Activated naive CD4-positive, alpha-beta T cell treated with anti-CD3 and anti-CD28 coated beads, Interleukin-2, amount 50 U/mL, for 24 hours (primary cell): ENCODE results near the gene CACNG4.
"Not testable (repeated sequence)": the region's sequence is repeated elsewhere in the genome, so short reads cannot be mapped to it uniquely, and the experiment has no call there.

Source experiments
- H3K27ac Mint-ChIP-seq: one replicate; pipeline ENCODE4 v1.8.0; 2021; ENCODE audit warnings: mild to moderate bottlenecking, mixed read lengths
- H3K27me3 Mint-ChIP-seq: one replicate; pipeline ENCODE4 v1.8.0; 2021; ENCODE audit warnings: mixed read lengths
- H3K36me3 Mint-ChIP-seq: one replicate; pipeline ENCODE4 v1.8.0; 2021; ENCODE audit warnings: mixed read lengths
- H3K4me1 Mint-ChIP-seq: one replicate; pipeline ENCODE4 v1.8.0; 2021; ENCODE audit warnings: mixed read lengths
- H3K4me3 Mint-ChIP-seq: one replicate; pipeline ENCODE4 v1.8.0; 2021; ENCODE audit warnings: mild to moderate bottlenecking, mixed read lengths
- H3K9me3 Mint-ChIP-seq: one replicate; pipeline ENCODE4 v1.8.0; 2021; ENCODE audit warnings: mixed read lengths

CACNG4 gene

DNA sequence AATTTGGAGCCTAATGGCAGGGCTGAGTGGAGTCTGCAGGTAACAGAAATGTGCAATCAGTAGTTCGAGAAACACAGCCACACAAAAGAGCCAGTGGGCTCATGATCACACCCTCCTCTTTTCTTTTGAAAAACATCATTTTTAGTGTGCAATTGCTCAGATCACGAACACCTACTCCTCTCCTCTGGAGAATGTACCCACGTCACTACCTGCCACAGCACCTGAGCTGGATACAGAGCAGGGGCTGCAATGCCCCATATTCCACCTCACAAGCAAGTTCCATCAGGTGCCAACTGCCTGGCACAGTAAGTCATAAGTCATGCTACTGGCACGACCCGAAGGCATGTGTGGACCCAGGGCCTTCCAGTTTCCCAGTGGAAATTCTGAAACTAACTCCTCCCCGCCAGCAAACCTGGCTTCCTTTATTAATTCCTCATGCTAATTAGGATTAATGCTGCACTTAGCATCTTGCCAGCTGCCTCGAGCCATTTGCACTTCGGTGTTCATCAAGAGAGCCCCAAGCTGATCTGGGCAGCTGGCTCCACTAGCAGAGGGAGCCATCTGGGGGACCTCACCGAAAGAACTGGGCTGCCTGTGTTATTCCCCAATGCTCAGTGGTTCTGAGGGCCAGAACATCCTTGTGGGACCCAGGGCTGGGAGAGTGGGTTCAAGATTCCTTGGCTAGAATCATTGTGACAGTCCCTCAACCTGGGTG, 2.4 kb downstream of the CACNG4 start:
- H3K4me1 Mint-ChIP-seq, result peaks cover 11% of the 10 kb centered on the region
- peak overlapping the region; percentile 81 for H3K4me3 Mint-ChIP-seq
- H3K27ac Mint-ChIP-seq, result no peak overlapping the region
- no peaks in the 10 kb centered on the region for H3K9me3 Mint-ChIP-seq
- peaks cover 62% of the 10 kb centered on the region for H3K27me3 Mint-ChIP-seq
- H3K36me3 Mint-ChIP-seq, result no peaks in the 10 kb centered on the region

DNA sequence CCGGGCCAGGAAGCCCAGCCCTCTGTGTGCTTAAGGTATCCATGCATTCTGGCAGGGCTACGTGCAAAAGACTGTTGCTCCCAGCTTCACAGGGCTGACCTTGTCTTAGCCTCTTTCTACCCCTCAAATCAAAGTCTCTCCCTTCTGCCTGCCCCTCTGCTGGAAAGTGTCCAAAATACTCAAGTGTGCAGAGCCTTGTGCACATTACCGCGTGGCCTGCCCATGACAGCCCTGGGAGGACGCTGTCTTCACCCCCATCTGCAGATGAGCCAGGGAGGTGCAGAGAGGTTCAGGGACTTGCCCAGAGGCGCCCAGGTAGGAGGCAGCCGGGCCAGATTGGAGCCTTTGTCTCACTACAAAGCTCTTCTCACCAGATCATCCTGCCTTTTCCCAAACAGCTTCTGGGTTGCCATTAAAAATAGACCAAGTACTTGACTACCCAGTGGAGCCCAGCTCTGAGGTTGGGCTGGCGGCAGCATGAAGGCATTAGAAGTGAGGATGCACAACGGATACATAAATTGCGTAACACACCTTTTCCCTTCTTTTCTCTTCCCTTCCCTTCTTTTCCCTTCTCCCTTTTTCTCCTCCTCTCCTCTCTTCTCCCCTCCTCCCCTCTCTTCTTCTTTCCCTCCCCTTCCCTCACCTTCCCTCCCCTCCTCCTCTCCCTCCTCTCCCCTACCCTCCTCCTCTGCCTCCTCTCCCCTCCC, 3.5 kb downstream of the CACNG4 start:
- Mint-ChIP-seq H3K27ac (no peak overlapping the region), H3K27me3 (peaks cover 55% of the 10 kb centered on the region), H3K4me3 (no peak overlapping the region), H3K36me3 (no peaks in the 10 kb centered on the region), H3K4me1 (peaks cover 11% of the 10 kb centered on the region), H3K9me3 (no peaks in the 10 kb centered on the region)

DNA sequence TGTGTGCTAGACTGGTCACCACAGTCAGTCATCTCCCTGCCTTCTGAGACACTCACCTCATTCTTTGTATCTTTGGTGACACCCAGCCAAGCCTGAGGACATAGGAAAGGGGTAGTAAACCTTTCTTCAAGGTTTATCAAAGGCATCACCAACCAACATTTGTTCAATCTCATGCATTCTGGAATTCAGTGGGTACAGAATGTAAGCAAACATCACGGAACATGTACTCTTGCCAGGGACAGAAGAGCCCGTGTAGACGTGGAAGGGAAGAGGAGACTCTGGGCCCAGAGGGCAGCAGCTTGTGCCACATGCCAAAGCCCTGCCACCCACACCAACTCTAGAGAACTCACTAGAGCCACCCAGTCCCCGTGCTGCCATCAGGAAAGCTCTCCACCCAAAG, 4.4 kb downstream of the CACNG4 start:
- no peaks in the 10 kb centered on the region for H3K9me3 Mint-ChIP-seq
- no peak overlapping the region for H3K4me3 Mint-ChIP-seq
- H3K27me3 Mint-ChIP-seq, result peaks cover 49% of the 10 kb centered on the region
- H3K36me3 Mint-ChIP-seq, result no peaks in the 10 kb centered on the region
- peaks cover 10% of the 10 kb centered on the region for H3K4me1 Mint-ChIP-seq
- no peak overlapping the region for H3K27ac Mint-ChIP-seq

DNA sequence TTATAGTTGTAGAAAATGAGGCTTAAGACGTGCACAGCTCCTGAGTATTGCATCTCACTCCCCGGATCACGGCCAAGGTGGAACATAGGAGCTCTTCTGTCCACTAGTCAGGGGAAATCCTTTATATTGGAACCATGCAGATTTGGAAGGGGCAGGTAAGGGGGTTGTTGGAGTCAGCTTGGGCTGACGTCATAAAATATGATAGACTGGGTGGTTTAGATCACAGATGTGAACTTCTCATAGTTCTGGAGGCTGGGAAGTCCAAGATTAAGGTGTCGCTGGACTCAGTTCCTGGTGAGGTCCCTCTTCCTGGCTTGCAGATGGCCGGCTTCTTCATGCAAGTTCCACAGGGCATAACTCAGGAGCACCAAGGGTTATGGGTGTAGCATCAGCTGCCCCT, 5.6 kb downstream of the CACNG4 start:
- no peak overlapping the region for H3K4me3 Mint-ChIP-seq
- H3K27me3 Mint-ChIP-seq, result peaks cover 49% of the 10 kb centered on the region
- no peaks in the 10 kb centered on the region for H3K36me3 Mint-ChIP-seq
- H3K27ac Mint-ChIP-seq, result no peak overlapping the region
- no peaks in the 10 kb centered on the region for H3K9me3 Mint-ChIP-seq
- peaks cover 8% of the 10 kb centered on the region for H3K4me1 Mint-ChIP-seq

DNA sequence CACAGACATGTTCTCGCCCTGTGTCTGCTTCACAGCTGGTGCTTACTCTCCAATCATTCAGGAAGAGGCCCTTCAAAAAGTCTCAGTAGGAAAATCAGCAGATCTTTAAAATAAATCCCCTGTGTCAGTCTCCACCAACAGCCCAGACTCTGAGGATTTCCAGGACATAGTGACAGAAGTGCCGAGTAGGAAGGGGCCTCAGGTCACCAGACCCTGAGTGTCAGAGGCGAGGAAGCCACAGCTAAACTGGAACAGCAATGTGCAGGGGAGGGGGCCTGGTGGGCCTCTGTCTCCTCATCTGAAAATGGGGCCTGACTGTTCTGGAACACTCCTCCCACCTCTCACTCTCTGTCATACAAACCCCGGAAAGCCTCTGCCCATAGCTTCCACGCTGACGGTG, 6.3 kb downstream of the CACNG4 start:
- H3K9me3 Mint-ChIP-seq, result no peaks in the 10 kb centered on the region
- no peaks in the 10 kb centered on the region for H3K36me3 Mint-ChIP-seq
- no peak overlapping the region for H3K27ac Mint-ChIP-seq

DNA sequence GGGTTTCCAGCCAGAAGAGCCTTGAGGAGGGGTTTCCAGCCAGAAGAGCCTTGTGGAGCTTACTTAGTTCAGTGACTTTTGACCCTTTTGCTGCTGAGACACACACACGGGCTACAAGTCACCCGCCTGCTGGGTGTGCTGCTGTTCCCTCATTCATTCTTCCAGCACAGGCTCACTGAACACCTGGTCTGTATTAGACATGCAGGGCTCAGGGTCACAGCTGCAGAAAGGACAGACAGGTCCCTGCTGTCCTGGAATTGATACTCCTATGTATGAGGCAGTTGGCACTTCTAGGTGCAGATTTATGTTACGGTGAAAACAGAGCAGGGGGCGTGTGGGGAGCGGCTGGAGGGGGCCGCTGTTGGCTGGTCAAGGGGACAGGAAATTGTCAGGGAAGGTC, 6.8 kb downstream of the CACNG4 start:
- peaks cover 47% of the 10 kb centered on the region for H3K27me3 Mint-ChIP-seq
- no peak overlapping the region for H3K4me3 Mint-ChIP-seq
- peaks cover 6% of the 10 kb centered on the region for H3K4me1 Mint-ChIP-seq
- H3K9me3 Mint-ChIP-seq, result no peaks in the 10 kb centered on the region
- H3K36me3 Mint-ChIP-seq, result no peaks in the 10 kb centered on the region
- H3K27ac Mint-ChIP-seq, result no peak overlapping the region

More for the DNA sequence above, 6.3 kb downstream of the CACNG4 start:
- Mint-ChIP-seq H3K4me3 (no peak overlapping the region), H3K27me3 (peaks cover 49% of the 10 kb centered on the region), H3K4me1 (peaks cover 8% of the 10 kb centered on the region)

DNA sequence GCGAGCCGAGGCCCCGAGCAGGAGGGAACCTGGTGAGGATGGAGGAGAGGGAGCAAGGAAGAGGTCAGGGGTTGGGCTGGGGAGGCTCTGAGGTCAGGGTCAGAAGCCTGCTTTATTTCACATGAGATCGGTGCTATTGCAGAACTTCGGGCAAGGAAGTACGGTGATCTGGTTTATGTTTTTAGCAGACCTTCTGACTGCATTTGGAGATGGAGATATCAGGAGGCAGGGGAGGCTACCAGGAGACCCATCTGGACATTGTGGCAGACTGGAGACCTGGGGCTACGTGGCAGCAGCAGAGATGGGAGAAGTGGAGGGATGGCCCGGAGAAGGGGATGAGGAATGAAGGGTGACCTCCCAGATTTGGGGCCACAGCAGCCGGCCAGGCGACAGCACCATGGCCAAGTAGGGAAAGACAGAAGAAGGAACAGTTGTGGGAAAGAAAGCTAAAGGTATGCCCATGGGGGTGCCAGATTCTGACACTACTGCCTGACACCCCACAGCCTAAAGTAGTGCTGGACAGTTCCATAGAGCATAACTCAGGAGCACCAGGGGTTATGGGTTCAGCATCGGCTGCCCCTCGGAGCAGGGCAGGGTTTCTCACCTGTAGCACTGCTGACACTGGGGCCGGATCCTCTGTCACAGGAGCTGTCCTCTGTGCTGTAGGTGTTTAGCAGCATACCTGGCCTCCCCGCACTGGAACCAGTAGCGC, 7.4 kb downstream of the CACNG4 start:
- Mint-ChIP-seq H3K4me3 (no peak overlapping the region), H3K27ac (no peak overlapping the region), H3K9me3 (no peaks in the 10 kb centered on the region), H3K36me3 (no peaks in the 10 kb centered on the region), H3K4me1 (no peaks in the 10 kb centered on the region), H3K27me3 (peaks cover 43% of the 10 kb centered on the region)

DNA sequence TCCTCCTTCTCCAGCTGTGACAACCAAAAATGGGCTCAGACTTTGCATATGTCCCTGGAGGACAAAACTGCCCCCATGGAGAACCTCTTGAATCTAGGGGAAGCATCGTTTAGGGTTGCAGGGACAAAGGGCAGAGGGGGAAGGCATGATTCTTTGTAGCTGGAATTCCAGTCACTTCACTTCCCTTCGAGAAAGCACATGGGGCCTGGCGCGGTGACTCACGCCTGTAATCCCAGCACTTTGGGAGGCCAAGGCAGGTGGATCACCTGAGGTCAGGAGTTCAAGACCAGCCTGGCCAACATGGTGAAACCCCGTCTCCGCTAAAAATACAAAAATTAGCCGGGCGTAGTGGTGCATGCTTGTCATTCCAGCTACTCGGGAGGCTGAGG, 7.9 kb downstream of the CACNG4 start:
- not testable (repeated sequence) for H3K4me3 Mint-ChIP-seq, H3K4me1 Mint-ChIP-seq, H3K27ac Mint-ChIP-seq, H3K9me3 Mint-ChIP-seq, H3K36me3 Mint-ChIP-seq
- H3K27me3 Mint-ChIP-seq, result peaks cover 44% of the 10 kb centered on the region

DNA sequence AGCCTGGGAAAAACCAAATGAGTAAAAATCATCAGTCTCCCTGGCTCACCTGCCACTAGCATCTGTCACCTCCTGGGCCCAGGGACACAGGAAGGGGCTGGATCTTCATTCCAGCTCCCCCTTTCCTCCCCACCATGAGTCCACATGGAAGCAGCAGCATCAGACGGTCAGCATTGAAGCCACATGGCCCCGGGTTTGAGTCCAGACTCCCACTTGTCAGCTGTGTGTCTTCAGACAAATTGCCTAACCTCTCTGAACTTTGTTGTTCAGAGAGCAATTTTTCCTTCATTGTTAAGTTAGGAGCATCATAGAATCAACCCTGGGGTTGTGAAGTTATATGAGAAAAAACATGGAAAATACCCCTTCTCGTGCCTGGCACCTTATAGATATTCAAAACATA, 10.7 kb downstream of the CACNG4 start:
- no peak overlapping the region for H3K4me3 Mint-ChIP-seq
- no peak overlapping the region for H3K27ac Mint-ChIP-seq
- H3K9me3 Mint-ChIP-seq, result no peaks in the 10 kb centered on the region
- H3K4me1 Mint-ChIP-seq, result no peaks in the 10 kb centered on the region
- no peaks in the 10 kb centered on the region for H3K36me3 Mint-ChIP-seq
- H3K27me3 Mint-ChIP-seq, result peaks cover 30% of the 10 kb centered on the region

DNA sequence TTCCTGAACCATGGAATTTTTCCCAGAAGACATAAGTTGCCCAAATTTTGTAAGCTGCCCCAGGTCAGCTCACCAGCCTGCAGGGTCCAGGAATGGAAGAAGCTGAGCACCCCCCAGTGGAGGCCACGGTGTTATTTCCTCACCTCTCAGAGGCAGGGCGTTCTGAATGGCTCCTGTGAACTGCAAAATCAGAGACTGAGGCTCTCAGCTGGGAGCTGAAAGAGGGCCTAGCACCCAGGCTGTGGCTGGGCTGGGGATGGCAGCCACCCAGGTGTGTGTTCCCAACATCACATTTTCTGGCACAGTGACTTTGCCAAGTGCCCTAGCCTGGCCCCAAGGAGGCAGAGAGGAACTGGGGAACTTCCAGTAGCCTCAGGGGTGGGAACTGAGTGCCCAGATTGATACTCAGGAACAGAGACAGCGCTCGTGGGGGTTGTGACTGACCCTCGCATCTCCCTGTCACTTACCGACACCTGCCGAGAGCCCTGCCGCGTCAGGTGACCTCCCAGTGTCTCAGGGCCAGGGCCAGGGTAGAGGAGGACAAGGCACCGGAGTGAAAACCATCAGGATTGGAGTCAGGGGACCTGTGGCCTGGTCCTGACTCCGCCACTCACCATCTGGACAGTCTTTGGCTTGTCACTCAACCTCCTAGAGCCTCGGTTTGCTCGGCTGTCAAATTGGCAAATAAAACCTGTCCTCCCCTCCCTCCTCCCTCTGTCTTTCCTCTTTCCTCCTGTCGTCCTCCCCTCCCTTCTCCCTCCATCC, 11.3 kb downstream of the CACNG4 start:
- Mint-ChIP-seq H3K9me3 (no peaks in the 10 kb centered on the region), H3K36me3 (no peaks in the 10 kb centered on the region), H3K27me3 (peaks cover 25% of the 10 kb centered on the region), H3K27ac (no peak overlapping the region), H3K4me3 (no peak overlapping the region), H3K4me1 (no peaks in the 10 kb centered on the region)

DNA sequence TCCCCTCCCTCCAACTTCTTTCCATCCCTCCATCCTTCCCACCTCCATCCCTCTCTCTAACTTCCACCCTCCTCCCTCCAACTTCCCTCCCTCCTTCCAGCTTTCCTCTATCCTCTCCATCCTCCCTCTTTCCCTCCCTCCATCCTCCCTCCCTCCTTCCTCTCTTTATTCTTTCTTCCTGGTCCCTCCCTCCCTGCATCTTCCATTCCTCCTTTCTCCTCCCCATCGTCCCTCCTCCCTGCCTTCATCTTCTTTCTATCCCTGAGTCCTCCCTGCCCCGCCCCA, 11.8 kb downstream of the CACNG4 start:
- H3K27ac Mint-ChIP-seq, result no peak overlapping the region
- H3K27me3 Mint-ChIP-seq, result peaks cover 26% of the 10 kb centered on the region
- no peak overlapping the region for H3K4me3 Mint-ChIP-seq
- no peaks in the 10 kb centered on the region for H3K4me1 Mint-ChIP-seq
- no peaks in the 10 kb centered on the region for H3K9me3 Mint-ChIP-seq
- no peaks in the 10 kb centered on the region for H3K36me3 Mint-ChIP-seq

DNA sequence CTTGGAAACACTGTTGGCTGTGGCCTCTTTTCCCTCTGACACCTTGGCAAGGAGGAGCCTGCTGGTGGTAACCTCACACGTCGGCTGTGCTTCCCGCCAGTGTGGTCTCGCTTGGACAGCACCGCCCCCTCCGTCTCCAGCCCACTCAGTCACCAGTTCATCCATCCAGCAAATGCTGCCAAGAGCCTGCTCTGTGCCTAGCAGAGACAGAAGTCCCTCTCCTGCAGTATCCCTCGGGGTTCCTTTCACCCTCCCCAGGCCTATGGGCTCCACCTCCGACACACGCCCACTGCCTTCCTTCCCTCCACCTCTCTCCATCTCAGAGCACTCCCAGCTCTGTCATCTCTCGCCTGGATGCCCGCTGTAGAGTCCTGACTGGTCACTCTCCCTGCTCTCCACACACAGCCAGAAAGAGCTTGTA, 12.3 kb downstream of the CACNG4 start:
- no peaks in the 10 kb centered on the region for H3K36me3 Mint-ChIP-seq
- H3K4me1 Mint-ChIP-seq, result no peaks in the 10 kb centered on the region
- no peak overlapping the region for H3K27ac Mint-ChIP-seq
- H3K4me3 Mint-ChIP-seq, result no peak overlapping the region
- no peaks in the 10 kb centered on the region for H3K9me3 Mint-ChIP-seq
- peaks cover 23% of the 10 kb centered on the region for H3K27me3 Mint-ChIP-seq

DNA sequence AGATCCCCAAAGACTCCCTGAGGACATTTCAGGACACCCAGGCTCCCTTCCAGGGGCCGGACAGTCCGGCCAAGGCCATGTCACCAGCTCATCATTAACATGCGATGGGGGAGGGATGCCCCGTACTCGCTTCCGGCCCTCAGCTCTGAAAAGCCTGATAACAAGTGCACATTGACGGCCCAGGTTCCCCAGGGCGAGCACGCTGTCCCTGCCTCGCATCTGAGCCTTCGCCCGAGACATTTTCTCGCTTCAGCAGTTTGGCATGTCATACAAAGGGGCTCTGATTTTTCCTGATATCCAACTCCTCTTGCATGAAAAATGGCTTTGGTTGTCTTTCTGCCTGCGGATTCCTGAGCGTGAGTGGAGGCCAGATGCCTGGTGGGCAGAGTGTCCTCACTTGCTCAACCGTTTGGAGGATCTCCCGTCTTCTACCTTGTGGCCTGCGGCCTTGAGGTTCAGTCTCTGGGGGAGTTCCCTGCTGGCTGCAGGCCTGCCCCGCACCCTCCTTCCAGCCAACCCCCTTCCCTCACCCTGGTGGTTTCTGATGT, 14.1 kb downstream of the CACNG4 start:
- no peak overlapping the region for H3K4me3 Mint-ChIP-seq
- no peaks in the 10 kb centered on the region for H3K36me3 Mint-ChIP-seq
- H3K9me3 Mint-ChIP-seq, result no peaks in the 10 kb centered on the region
- H3K27me3 Mint-ChIP-seq, result peaks cover 20% of the 10 kb centered on the region
- H3K4me1 Mint-ChIP-seq, result no peaks in the 10 kb centered on the region
- no peak overlapping the region for H3K27ac Mint-ChIP-seq

DNA sequence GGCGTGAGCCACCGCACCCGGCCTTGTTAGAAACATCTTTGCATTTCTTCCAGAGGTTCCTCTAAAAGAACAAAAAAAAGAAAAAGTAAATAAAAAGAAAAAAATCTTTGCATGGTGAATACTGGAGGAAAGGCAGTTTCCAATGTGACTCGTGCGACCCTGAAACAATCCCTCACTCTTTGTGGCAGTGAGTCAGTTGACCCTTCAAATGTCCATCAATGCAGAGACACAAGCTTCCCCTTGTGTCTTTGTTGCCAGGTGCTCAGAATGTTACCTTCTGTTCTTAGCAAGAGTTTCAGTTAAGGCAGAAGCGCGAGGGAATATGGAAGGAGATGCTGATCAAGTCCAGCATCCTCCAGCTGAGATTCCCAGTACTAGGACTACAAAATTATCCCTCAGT, 16.4 kb downstream of the CACNG4 start:
- H3K36me3 Mint-ChIP-seq, result no peaks in the 10 kb centered on the region
- no peak overlapping the region for H3K27ac Mint-ChIP-seq
- no peak overlapping the region for H3K4me3 Mint-ChIP-seq
- no peaks in the 10 kb centered on the region for H3K9me3 Mint-ChIP-seq
- H3K27me3 Mint-ChIP-seq, result peaks cover 18% of the 10 kb centered on the region
- H3K4me1 Mint-ChIP-seq, result no peaks in the 10 kb centered on the region

DNA sequence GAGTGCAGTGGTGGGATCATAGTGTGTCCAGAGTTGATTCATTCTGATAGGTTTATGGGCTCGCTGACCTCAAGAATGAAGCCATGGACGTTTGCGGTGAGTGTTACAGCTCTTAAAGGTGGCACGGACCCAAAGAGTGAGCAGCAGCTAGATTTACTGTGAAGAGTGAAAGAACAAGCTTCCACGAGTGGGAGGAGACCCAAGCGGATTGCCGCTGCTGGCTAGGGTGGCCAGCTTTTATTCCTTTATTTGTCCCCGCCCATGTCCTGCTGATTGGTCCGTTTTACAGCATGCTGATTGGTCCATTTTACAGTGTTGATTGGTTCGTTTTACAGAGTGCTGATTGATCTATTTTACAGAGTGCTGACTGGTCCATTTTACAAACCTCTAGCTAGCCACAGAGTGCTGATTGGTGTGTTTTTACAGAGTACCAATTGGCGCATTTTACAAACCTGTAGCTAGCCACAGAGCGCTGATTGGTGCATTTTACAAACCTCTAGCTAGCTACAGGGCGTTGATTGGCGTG, 17.5 kb downstream of the CACNG4 start:
- Mint-ChIP-seq H3K36me3 (no peaks in the 10 kb centered on the region), H3K4me3 (no peak overlapping the region), H3K27me3 (peaks cover 18% of the 10 kb centered on the region), H3K4me1 (no peaks in the 10 kb centered on the region), H3K9me3 (no peaks in the 10 kb centered on the region), H3K27ac (no peak overlapping the region)
